Spinal cord (tissue), 10 donors: Measurements from ENCODE around the gene PCDHGA5. TPM values are rescaled to one million over a fixed set of nuclear protein-coding genes. Genes with fewer than 3 reads are reported as not detected.
"Not testable (repeated sequence)": the region's sequence is repeated elsewhere in the genome, so short reads cannot be mapped to it uniquely, and the experiment has no call there.

Source experiments
- DNase-seq, 6 donors: peaks; one replicate each; pipeline versions ENCODE4 v3.0.0 to v3.0.0-alpha.2; 2013 to 2015; ENCODE audit warnings: low spot score in 6 of 6, low read depth in 4 of 6
- H3K27ac ChIP-seq: one replicate; pipeline ENCODE4 v1.5.1; 2013; ENCODE audit warnings: low read depth, low read length, control low read depth
- H3K27me3 ChIP-seq: one replicate; pipeline ENCODE4 v1.6.1; 2013; ENCODE audit warnings: low read length; ENCODE audit not compliant: control insufficient read depth, insufficient read depth
- H3K36me3 ChIP-seq: one replicate; pipeline ENCODE4 v1.6.1; 2013; ENCODE audit warnings: low read length; ENCODE audit not compliant: control insufficient read depth, insufficient read depth
- H3K4me1 ChIP-seq: one replicate; pipeline ENCODE4 v1.6.1; 2013; ENCODE audit warnings: low read length; ENCODE audit not compliant: control insufficient read depth, insufficient read depth
- H3K4me3 ChIP-seq: one replicate; pipeline ENCODE4 v1.5.1; 2013; ENCODE audit warnings: low read depth, low read length, control low read depth
- H3K9me3 ChIP-seq: one replicate; pipeline ENCODE4 v1.6.1; 2013; ENCODE audit warnings: low read length; ENCODE audit not compliant: control insufficient read depth, insufficient read depth
- WGBS: methylation state at CpG from one replicate; pipeline ENCODE4 v1.1.5; 2013; ENCODE audit warnings: missing lambda C conversion rate; ENCODE audit not compliant: insufficient coverage; 5-methylcytosine and 5-hydroxymethylcytosine counted together
- polyA plus RNA-seq, 2 donors: library from polyadenylated mRNA; unstranded; fragments of 120-200 nt; gene quantifications; one replicate each; pipeline ENCODE4 v1.2.1, GENCODE V29; 2013; ENCODE audit not compliant: insufficient read length in 2 of 2
- total RNA-seq, 2 donors: library from RNA; depleted of rRNA in 1 of 2; stranded (reverse); fragments of 120-200 nt in 1 of 2; fragments of >200 nt in 1 of 2; gene quantifications; one replicate each; pipeline versions ENCODE4 v1.2.3 to v1.2.4, GENCODE V29; 2013 to 2014
- donor health status: healthy.

PCDHGA5 gene
- total and polyA plus RNA-seq, 4 donors: 7.9 to 15.5 (median 11.4) TPM

GRCh38 chr5:141366016-141366896, 2.3 kb downstream of the PCDHGA5 start:
- H3K9me3 ChIP-seq: peaks cover 37% of the 10 kb centered on the region
- DNase-seq: no peak
- H3K27me3 ChIP-seq: no peaks in the 10 kb centered on the region
- peaks cover 3% of the 10 kb centered on the region for H3K36me3 ChIP-seq
- peaks cover 5% of the 10 kb centered on the region for H3K4me1 ChIP-seq
- 26% methylated on average over 35 of the region's 46 CpGs for WGBS
- H3K27ac ChIP-seq: no peak overlapping the region
- H3K4me3 ChIP-seq: no peak overlapping the region

- no peak within 1 kb of the TSS for H3K4me3 ChIP-seq
- peaks cover 10% of the 10 kb centered on the region for H3K36me3 ChIP-seq
Measured at GRCh38 chr5:141369994-141370848, 6.3 kb downstream of the PCDHGA5 start, which contains the start of gene PCDHGB3. TSS of gene PCDHGB3 (plus strand) at chr5:141370242. CDS start at chr5:141370395, 153 bp downstream.

GRCh38 chr5:141371572-141372475, 7.9 kb downstream of the PCDHGA5 start:
- Histone ChIP-seq H3K4me1 (peaks cover 12% of the 10 kb centered on the region), H3K27me3 (no peaks in the 10 kb centered on the region), H3K4me3 (no peak overlapping the region), H3K9me3 (peaks cover 51% of the 10 kb centered on the region), H3K27ac (no peak overlapping the region), H3K36me3 (peaks cover 19% of the 10 kb centered on the region)
- no peak for DNase-seq
- 22% methylated on average over 69 of the region's 69 CpGs for WGBS

More at GRCh38 chr5:141369994-141370848, 6.3 kb downstream of the PCDHGA5 start, which contains the start of gene PCDHGB3:
- Histone ChIP-seq H3K9me3 (peaks cover 48% of the 10 kb centered on the region), H3K27me3 (no peaks in the 10 kb centered on the region), H3K27ac (no peak within 1 kb of the TSS), H3K4me1 (peaks cover 12% of the 10 kb centered on the region)
- 18% methylated on average over 30 of the region's 32 CpGs for WGBS
- DNase-seq: peak in 2 of 6 donors; percentile 22 to 29

GRCh38 chr5:141373673-141374317, 9.8 kb downstream of the PCDHGA5 start, which contains the start of gene PCDHGA6:
TSS of gene PCDHGA6 (plus strand) at chr5:141373891. CDS start at chr5:141374084, 193 bp downstream.
- DNase-seq: peak in 2 of 6 donors; percentile 51 to 70
- WGBS: 10% methylated on average over 27 of the region's 27 CpGs
- peak within 1 kb of the TSS; percentile 20 for H3K4me3 ChIP-seq
- no peaks in the 10 kb centered on the region for H3K27me3 ChIP-seq
- peaks cover 12% of the 10 kb centered on the region for H3K4me1 ChIP-seq
- H3K27ac ChIP-seq: no peak within 1 kb of the TSS
- H3K9me3 ChIP-seq: peaks cover 53% of the 10 kb centered on the region
- peaks cover 19% of the 10 kb centered on the region for H3K36me3 ChIP-seq

- no peak for DNase-seq
- H3K27ac ChIP-seq: no peak overlapping the region
- H3K4me3 ChIP-seq: no peak overlapping the region
- H3K4me1 ChIP-seq: peaks cover 12% of the 10 kb centered on the region
- peaks cover 59% of the 10 kb centered on the region for H3K9me3 ChIP-seq
- H3K27me3 ChIP-seq: no peaks in the 10 kb centered on the region
- peaks cover 19% of the 10 kb centered on the region for H3K36me3 ChIP-seq
- WGBS: 56% methylated on average over 14 of the region's 14 CpGs
Measured at GRCh38 chr5:141374627-141375026, 10.7 kb downstream of the PCDHGA5 start.

GRCh38 chr5:141375444-141376155, 11.6 kb downstream of the PCDHGA5 start:
- peaks cover 57% of the 10 kb centered on the region for H3K9me3 ChIP-seq

GRCh38 chr5:141382469-141383294, 18.7 kb downstream of the PCDHGA5 start, which contains the start of gene PCDHGA7:
TSS of gene PCDHGA7 (plus strand) at chr5:141382742. CDS start at chr5:141382900, 158 bp downstream.
- H3K4me3 ChIP-seq: no peak within 1 kb of the TSS
- H3K36me3 ChIP-seq: peaks cover 11% of the 10 kb centered on the region
- 10% methylated on average over 31 of the region's 37 CpGs for WGBS
- no peaks in the 10 kb centered on the region for H3K4me1 ChIP-seq
- no peaks in the 10 kb centered on the region for H3K27me3 ChIP-seq
- peaks cover 51% of the 10 kb centered on the region for H3K9me3 ChIP-seq
- H3K27ac ChIP-seq: no peak within 1 kb of the TSS
- peak in 2 of 6 donors; percentile 9 to 10 for DNase-seq

More at GRCh38 chr5:141375444-141376155, 11.6 kb downstream of the PCDHGA5 start:
- H3K4me1 ChIP-seq: peaks cover 12% of the 10 kb centered on the region
- H3K36me3 ChIP-seq: peaks cover 19% of the 10 kb centered on the region
- H3K27ac ChIP-seq, H3K4me3 ChIP-seq, DNase-seq, H3K27me3 ChIP-seq: not testable (repeated sequence)
- 34% methylated on average over 35 of the region's 48 CpGs for WGBS
